ENCODE results near the gene PTPRA.

PTPRA gene

DNA sequence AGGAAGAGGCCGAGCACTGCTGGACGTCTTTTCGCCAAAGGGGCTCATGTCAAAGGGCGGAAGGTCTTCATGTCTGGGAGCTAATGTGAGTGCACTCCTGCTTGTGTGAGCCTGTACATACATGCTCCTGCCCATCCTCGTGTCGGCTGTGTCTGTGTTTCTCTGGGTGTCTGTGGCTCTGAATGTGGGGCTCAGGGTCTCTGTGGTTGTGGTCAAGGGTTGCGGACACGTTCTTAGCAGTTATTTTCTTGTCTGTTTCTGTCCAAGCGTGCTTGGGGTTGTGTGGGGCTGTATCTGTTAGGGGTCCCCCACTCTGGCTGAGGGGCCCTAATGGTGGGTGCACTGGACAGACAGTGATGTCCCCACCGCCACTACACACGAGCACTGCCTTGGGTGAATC lies 208.4 kb downstream of the PTPRA start:
- DNase-seq: no peak

- DNase-seq: no peak
Observed at GRCh38 chr20:3082306-3082951, 209.1 kb downstream of the PTPRA start.

DNA sequence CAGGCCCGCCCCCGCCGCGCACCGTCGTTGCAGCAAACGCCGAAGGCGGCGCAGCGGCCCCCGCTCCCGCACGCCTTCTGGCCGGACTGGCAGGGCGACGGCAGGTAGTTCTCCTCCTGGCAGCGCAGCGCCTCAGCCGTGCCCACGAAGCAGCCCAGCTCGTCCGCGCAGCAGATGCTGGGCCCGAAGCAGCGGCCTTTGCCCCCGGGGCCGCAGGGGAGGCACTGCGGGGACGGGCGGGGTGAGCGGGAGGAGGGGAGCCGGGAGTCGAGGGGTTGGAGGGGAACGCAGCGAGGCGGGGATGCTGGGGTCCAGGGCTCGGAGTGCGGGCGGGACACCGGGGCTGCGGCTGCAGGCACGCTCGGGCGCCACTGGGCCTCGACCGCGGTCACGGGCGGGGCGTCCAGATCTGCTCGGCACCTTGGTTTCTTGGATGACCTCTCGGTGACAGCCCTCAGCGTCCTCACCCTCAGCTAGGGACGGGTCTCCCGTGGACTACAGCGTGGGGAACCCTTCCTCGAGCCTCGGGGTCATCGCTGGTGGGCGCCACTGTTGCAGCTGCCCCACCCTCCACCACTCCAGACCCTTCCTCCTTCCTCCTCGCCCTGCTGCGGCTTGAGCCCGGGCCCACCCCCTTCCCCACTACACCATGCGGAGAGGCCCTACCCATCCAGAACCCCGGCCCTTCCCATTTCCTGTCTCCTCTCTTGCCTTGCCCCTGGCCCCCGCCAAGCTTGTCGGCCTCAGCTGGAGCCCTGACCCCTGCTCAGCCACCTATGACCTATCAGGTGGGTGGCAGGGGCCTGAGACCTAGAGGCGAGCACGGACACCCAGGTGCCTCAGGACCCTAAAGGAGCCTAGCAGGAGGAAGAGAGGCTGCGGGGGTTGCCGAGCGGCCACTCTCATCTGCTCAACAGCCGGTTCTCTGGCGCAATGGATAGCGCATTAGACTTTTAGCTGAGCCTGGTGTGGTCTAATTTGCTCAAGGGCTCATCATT lies 210.0 kb downstream of the PTPRA start:
- no peak for DNase-seq

GRCh38 chr20:3084283-3084985 lies 211.2 kb downstream of the PTPRA start, which contains the start of gene AVP:
Gene AVP (minus strand): TSS chr20:3084724. CDS start chr20:3084674, 50 bp downstream.
- DNase-seq: no peak

- no peak for DNase-seq
Observed at GRCh38 chr20:3084986-3085360, 211.7 kb downstream of the PTPRA start.

DNA sequence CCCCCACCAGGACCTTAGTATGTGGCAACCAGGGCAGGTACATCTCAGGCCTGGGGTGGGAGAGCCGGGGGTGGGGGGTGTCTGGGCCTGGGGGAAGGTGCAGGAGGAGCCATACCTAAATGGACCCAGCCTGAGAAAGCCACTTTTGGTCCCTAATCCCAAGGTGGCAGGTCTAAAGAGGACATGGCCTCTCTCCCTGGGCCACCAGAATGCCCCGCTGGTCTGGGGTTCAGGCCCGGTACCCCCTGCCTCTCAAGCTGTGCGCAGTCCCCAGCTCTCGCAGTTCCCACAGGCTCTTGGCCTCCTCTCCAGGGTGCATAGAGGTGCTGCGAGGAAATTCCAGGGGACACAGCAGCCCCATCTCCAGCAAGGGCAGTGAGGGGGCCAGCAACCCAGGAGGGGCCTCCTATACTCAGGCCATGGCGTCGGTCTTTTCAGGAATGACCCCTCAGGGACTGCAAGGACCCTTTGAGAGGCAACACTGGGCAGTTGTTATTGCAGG lies 212.3 kb downstream of the PTPRA start:
- DNase-seq: no peak

GRCh38 chr20:3088031-3088430 lies 214.8 kb downstream of the PTPRA start:
- DNase-seq: no peak

All from T1000 (cell line).